ENCODE results near the gene NEURL1.

The NEURL1 gene

GRCh38 chr10:103641326-103641725 is 147.8 kb downstream of the NEURL1 start:
- DNase-seq (ENCODE audit: low read depth) = no peak
- TF ChIP-seq, protein P1, sequence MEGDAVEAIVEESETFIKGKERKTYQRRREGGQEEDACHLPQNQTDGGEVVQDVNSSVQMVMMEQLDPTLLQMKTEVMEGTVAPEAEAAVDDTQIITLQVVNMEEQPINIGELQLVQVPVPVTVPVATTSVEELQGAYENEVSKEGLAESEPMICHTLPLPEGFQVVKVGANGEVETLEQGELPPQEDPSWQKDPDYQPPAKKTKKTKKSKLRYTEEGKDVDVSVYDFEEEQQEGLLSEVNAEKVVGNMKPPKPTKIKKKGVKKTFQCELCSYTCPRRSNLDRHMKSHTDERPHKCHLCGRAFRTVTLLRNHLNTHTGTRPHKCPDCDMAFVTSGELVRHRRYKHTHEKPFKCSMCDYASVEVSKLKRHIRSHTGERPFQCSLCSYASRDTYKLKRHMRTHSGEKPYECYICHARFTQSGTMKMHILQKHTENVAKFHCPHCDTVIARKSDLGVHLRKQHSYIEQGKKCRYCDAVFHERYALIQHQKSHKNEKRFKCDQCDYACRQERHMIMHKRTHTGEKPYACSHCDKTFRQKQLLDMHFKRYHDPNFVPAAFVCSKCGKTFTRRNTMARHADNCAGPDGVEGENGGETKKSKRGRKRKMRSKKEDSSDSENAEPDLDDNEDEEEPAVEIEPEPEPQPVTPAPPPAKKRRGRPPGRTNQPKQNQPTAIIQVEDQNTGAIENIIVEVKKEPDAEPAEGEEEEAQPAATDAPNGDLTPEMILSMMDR (conservative IDR thresholded peaks at IDR 0.05; ENCODE audit: low read depth, low read length) = no peak
- H3K4me3 ChIP-seq (ENCODE audit: low read depth, low read length) = no peak overlapping the region
